H9 (cell line): ENCODE results near the gene SELENOW. TPM values are rescaled to one million over a fixed set of nuclear protein-coding genes. Genes with fewer than 3 reads are reported as not detected.

Source experiments
- DNase-seq: peaks from one replicate; pipeline ENCODE4 v3.0.0-alpha.2; 2017
- H2AFZ ChIP-seq: one replicate; pipeline ENCODE4 v1.6.1; 2013; ENCODE audit warnings: mild to moderate bottlenecking, low read length, control low read depth, moderate library complexity
- H2AK5ac ChIP-seq: 2 replicates; pipeline ENCODE4 v1.6.1; 2013; ENCODE audit warnings: low read length, control low read depth, mixed read lengths; ENCODE audit not compliant: insufficient read length
- H2BK120ac ChIP-seq: one replicate; pipeline ENCODE4 v1.6.1; 2013; ENCODE audit warnings: low read depth, mild to moderate bottlenecking, low read length, control low read depth, inconsistent platforms; ENCODE audit not compliant: poor library complexity, severe bottlenecking
- H2BK12ac ChIP-seq: 2 replicates; pipeline ENCODE4 v1.6.1; 2013; ENCODE audit warnings: low read length, control low read depth, mixed read lengths, low read depth; ENCODE audit not compliant: insufficient read length
- H2BK15ac ChIP-seq: 2 replicates; pipeline ENCODE4 v1.6.1; 2013; ENCODE audit warnings: low read depth, low read length, control low read depth
- H2BK20ac ChIP-seq: one replicate; pipeline ENCODE4 v1.6.1; 2013; ENCODE audit warnings: low read depth, mild to moderate bottlenecking, low read length, control low read depth, inconsistent platforms; ENCODE audit not compliant: poor library complexity, severe bottlenecking
- H2BK5ac ChIP-seq: 2 replicates; pipeline ENCODE4 v1.6.1; 2013; ENCODE audit warnings: low read length, control low read depth, mixed read lengths; ENCODE audit not compliant: insufficient read length
- H3K14ac ChIP-seq: 2 replicates; pipeline ENCODE4 v1.6.1; 2013; ENCODE audit warnings: low read length, control low read depth; ENCODE audit not compliant: insufficient read depth
- H3K18ac ChIP-seq: 2 replicates; pipeline ENCODE4 v1.6.1; 2013; ENCODE audit warnings: low read depth, mild to moderate bottlenecking, mixed read lengths, low read length, control low read depth; ENCODE audit not compliant: insufficient read length
- H3K23ac ChIP-seq: 2 replicates; pipeline ENCODE4 v1.6.1; 2013; ENCODE audit warnings: low read length, control low read depth, mixed read lengths, low read depth; ENCODE audit not compliant: insufficient read length
- H3K23me2 ChIP-seq: 2 replicates; pipeline ENCODE4 v1.6.1; 2013; ENCODE audit warnings: low read depth, mild to moderate bottlenecking, mixed read lengths, low read length, control low read depth; ENCODE audit not compliant: insufficient read length, poor library complexity, severe bottlenecking
- H3K27ac ChIP-seq: 2 replicates; pipeline ENCODE4 v1.5.1; 2013; ENCODE audit warnings: low read length, control low read depth, mixed read lengths, low read depth; ENCODE audit not compliant: insufficient read length
- H3K27me3 ChIP-seq: 2 replicates; pipeline ENCODE4 v1.6.1; 2013; ENCODE audit warnings: low read length, control low read depth, inconsistent platforms; ENCODE audit not compliant: insufficient read depth
- H3K4ac ChIP-seq: 2 replicates; pipeline ENCODE4 v1.6.1; 2013; ENCODE audit warnings: low read depth, mild to moderate bottlenecking, control low read depth, inconsistent platforms, low read length, moderate library complexity
- H3K4me1 ChIP-seq: 2 replicates; pipeline ENCODE4 v1.6.1; 2013; ENCODE audit warnings: low read length, control low read depth, inconsistent platforms; ENCODE audit not compliant: insufficient read depth
- H3K4me2 ChIP-seq: 2 replicates; pipeline ENCODE4 v1.6.1; 2013; ENCODE audit warnings: low read length, control low read depth, mixed read lengths; ENCODE audit not compliant: insufficient read length, insufficient read depth
- H3K56ac ChIP-seq: 2 replicates; pipeline ENCODE4 v1.6.1; 2013; ENCODE audit warnings: low read depth, mild to moderate bottlenecking, mixed read lengths, low read length, control low read depth; ENCODE audit not compliant: insufficient read length
- H3K79me1 ChIP-seq: 2 replicates; pipeline ENCODE4 v1.6.1; 2013; ENCODE audit warnings: low read depth, mild to moderate bottlenecking, moderate library complexity, low read length, control low read depth, inconsistent platforms; ENCODE audit not compliant: insufficient read depth, poor library complexity, severe bottlenecking
- H3K79me2 ChIP-seq: 2 replicates; pipeline ENCODE4 v1.6.1; 2013; ENCODE audit warnings: low read length, control low read depth, inconsistent platforms; ENCODE audit not compliant: insufficient read depth
- H3K9ac ChIP-seq: 2 replicates; pipeline ENCODE4 v1.6.1; 2013; ENCODE audit warnings: low read length, control low read depth, mixed read lengths; ENCODE audit not compliant: insufficient read length; ENCODE audit errors: extremely low read depth
- H3K9me3 ChIP-seq: one replicate; pipeline ENCODE4 v1.6.1; 2013; ENCODE audit warnings: low read depth, low read length, inconsistent platforms; ENCODE audit not compliant: control insufficient read depth
- H3T11ph ChIP-seq: one replicate; pipeline ENCODE4 v1.6.1; 2013; ENCODE audit warnings: mild to moderate bottlenecking, low read length, control low read depth, inconsistent platforms
- H4K20me1 ChIP-seq: one replicate; pipeline ENCODE4 v1.6.1; 2013; ENCODE audit not compliant: control insufficient read depth, insufficient read length, insufficient read depth
- H4K5ac ChIP-seq: 2 replicates; pipeline ENCODE4 v1.6.1; 2013; ENCODE audit warnings: low read depth, mild to moderate bottlenecking, mixed read lengths, low read length, control low read depth; ENCODE audit not compliant: insufficient read length
- H4K8ac ChIP-seq: replicated peaks from 2 replicates; pipeline ENCODE4 v1.6.1; 2013; ENCODE audit warnings: low read length, control low read depth, mixed read lengths, low read depth; ENCODE audit not compliant: insufficient read length
- H4K91ac ChIP-seq: 2 replicates; pipeline ENCODE4 v1.6.1; 2013; ENCODE audit warnings: low read depth, mild to moderate bottlenecking, moderate library complexity, mixed read lengths, low read length, control low read depth; ENCODE audit not compliant: insufficient read length
- H3K27ac Mint-ChIP-seq, 3 experiments: 2 replicates in 2 of 3; 3 replicates in 1 of 3; pipeline ENCODE4 v1.8.0; 2020 to 2021; ENCODE audit warnings: mixed read lengths in 3 of 3, mild to moderate bottlenecking in 1 of 3, moderate library complexity in 1 of 3
- H3K27me3 Mint-ChIP-seq: 2 replicates; pipeline ENCODE4 v1.8.0; 2021; ENCODE audit warnings: low read depth, mild to moderate bottlenecking, moderate library complexity, mixed read lengths
- H3K36me3 Mint-ChIP-seq, 3 experiments: 2 replicates in 2 of 3; 3 replicates in 1 of 3; pipeline ENCODE4 v1.8.0; 2020 to 2021; ENCODE audit warnings: low read depth in 3 of 3, mixed read lengths in 3 of 3; ENCODE audit not compliant: insufficient read depth in 1 of 3
- H3K4me1 Mint-ChIP-seq, 2 experiments: 2 replicates each; pipeline ENCODE4 v1.8.0; 2020; ENCODE audit warnings: mixed read lengths in 2 of 2
- H3K4me3 Mint-ChIP-seq, 2 experiments: 2 replicates in 1 of 2; 3 replicates in 1 of 2; pipeline ENCODE4 v1.8.0; 2020 to 2021; ENCODE audit warnings: mild to moderate bottlenecking in 2 of 2, mixed read lengths in 2 of 2, moderate library complexity in 1 of 2
- H3K9me3 Mint-ChIP-seq, 2 experiments: 2 replicates in 1 of 2; 3 replicates in 1 of 2; pipeline ENCODE4 v1.8.0; 2020; ENCODE audit warnings: mild to moderate bottlenecking in 2 of 2, mixed read lengths in 2 of 2, moderate library complexity in 1 of 2
- CTCF ChIP-seq: fragments of 200-600 bp; sonication (generic); conservative IDR thresholded peaks from 3 replicates; pipeline ENCODE4 v1.8.0; 2021; ENCODE audit warnings: antibody characterized with exemption, mild to moderate bottlenecking
- WGBS: extraction: QIAGEN DNeasy Blood & Tissue Kit; methylation state at CpG from one replicate; pipeline ENCODE4 v1.1.7; 2013; ENCODE audit warnings: missing lambda C conversion rate, low lambda C conversion rate, mixed read lengths; ENCODE audit not compliant: insufficient read length; ENCODE audit errors: extremely low coverage; 5-methylcytosine and 5-hydroxymethylcytosine counted together
- total RNA-seq: library from RNA; stranded (reverse); gene quantifications from 2 replicates; pipeline ENCODE4 v1.2.1, GENCODE V29; 2021

Gene SELENOW
- total RNA-seq, 1 experiment from 2014 or later, result 388 TPM

DNA sequence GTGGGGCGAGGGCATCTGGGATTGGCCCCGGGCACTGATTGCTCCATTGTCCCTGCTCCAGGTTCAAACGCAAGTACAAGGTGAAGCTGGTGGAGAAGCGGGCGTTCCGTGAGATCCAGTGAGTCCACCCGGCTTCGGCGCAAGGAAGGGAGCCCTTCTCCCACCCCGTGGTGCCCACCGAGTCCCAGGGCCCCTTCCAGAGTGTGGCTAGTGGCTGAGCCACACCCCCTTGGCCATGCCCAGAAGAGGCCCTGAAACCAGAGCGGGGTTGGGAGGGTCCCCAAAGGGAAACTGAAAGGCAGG lies 21.9 kb upstream of the SELENOW start:
- DNase-seq, result no peak
- H4K20me1 ChIP-seq, result no peaks in the 10 kb centered on the region

More for the DNA sequence above, 21.9 kb upstream of the SELENOW start:
- Histone ChIP-seq H3K9me3 (no peaks in the 10 kb centered on the region), H3K79me2 (no peaks in the 10 kb centered on the region), H2BK20ac (no peak overlapping the region), H3K14ac (no peak overlapping the region), H3K27ac (no peak overlapping the region), H4K91ac (no peak overlapping the region), H3K27me3 (no peaks in the 10 kb centered on the region), H3K4me1 (no peaks in the 10 kb centered on the region), H2BK12ac (no peak overlapping the region), H3K23me2 (no peaks in the 10 kb centered on the region), H3K9ac (no peak overlapping the region), H2BK15ac (no peak overlapping the region), H2BK120ac (no peak overlapping the region), H4K5ac (no peak overlapping the region), H2AFZ (no peak overlapping the region), H3T11ph (no peak overlapping the region), H3K4ac (no peak overlapping the region), H2AK5ac (no peak overlapping the region), H3K23ac (no peak overlapping the region), H2BK5ac (no peak overlapping the region), H3K56ac (no peak overlapping the region), H4K8ac (no peak overlapping the region), H3K79me1 (no peaks in the 10 kb centered on the region), H3K18ac (no peak overlapping the region), H3K4me2 (no peak overlapping the region)
- Mint-ChIP-seq H3K4me1 (no peaks in the 10 kb centered on the region), H3K27ac (no peak overlapping the region), H3K4me3 (no peak overlapping the region), H3K9me3 (0 out of 5 replicates have a peak, but pooled peaks cover 0 to 3% of the 10 kb centered on the region in 2 experiments), H3K27me3 (no peaks in the 10 kb centered on the region), H3K36me3 (peaks cover 50 to 69% (median 69%) of the 10 kb centered on the region in 3 experiments)
- WGBS, result no CpG with 5 or more reads among the region's 12 CpGs
- no peak for TF ChIP-seq CTCF
